Measurements from ENCODE around the gene SPNS2.

GRCh38 chr17:4511199-4511932 lies 12.7 kb downstream of the SPNS2 start:
- TF ChIP-seq ZFP3 (CRISPR knock-in tag; IDR thresholded peaks at IDR 0.05): no peak
- no peak for TF ChIP-seq ESRRG (CRISPR knock-in tag; IDR thresholded peaks at IDR 0.05)
- TF ChIP-seq ARNTL (CRISPR knock-in tag; IDR thresholded peaks at IDR 0.05; ENCODE audit: borderline replicate concordance, low read depth): no peak
- no peak for TF ChIP-seq TOX (CRISPR knock-in tag; IDR thresholded peaks at IDR 0.05; ENCODE audit: borderline replicate concordance)
